H9 (cell line): ENCODE data around the gene RASSF5. TPM values are rescaled to one million over a fixed set of nuclear protein-coding genes. Genes with fewer than 3 reads are reported as not detected.

Experiments used
- DNase-seq: peaks from one replicate; pipeline ENCODE4 v3.0.0-alpha.2; 2017
- H2AFZ ChIP-seq: one replicate; pipeline ENCODE4 v1.6.1; 2013; ENCODE audit warnings: mild to moderate bottlenecking, low read length, control low read depth, moderate library complexity
- H2AK5ac ChIP-seq: 2 replicates; pipeline ENCODE4 v1.6.1; 2013; ENCODE audit warnings: low read length, control low read depth, mixed read lengths; ENCODE audit not compliant: insufficient read length
- H2BK120ac ChIP-seq: one replicate; pipeline ENCODE4 v1.6.1; 2013; ENCODE audit warnings: low read depth, mild to moderate bottlenecking, low read length, control low read depth, inconsistent platforms; ENCODE audit not compliant: poor library complexity, severe bottlenecking
- H2BK12ac ChIP-seq: 2 replicates; pipeline ENCODE4 v1.6.1; 2013; ENCODE audit warnings: low read length, control low read depth, mixed read lengths, low read depth; ENCODE audit not compliant: insufficient read length
- H2BK15ac ChIP-seq: 2 replicates; pipeline ENCODE4 v1.6.1; 2013; ENCODE audit warnings: low read depth, low read length, control low read depth
- H2BK20ac ChIP-seq: one replicate; pipeline ENCODE4 v1.6.1; 2013; ENCODE audit warnings: low read depth, mild to moderate bottlenecking, low read length, control low read depth, inconsistent platforms; ENCODE audit not compliant: poor library complexity, severe bottlenecking
- H2BK5ac ChIP-seq: 2 replicates; pipeline ENCODE4 v1.6.1; 2013; ENCODE audit warnings: low read length, control low read depth, mixed read lengths; ENCODE audit not compliant: insufficient read length
- H3K14ac ChIP-seq: 2 replicates; pipeline ENCODE4 v1.6.1; 2013; ENCODE audit warnings: low read length, control low read depth; ENCODE audit not compliant: insufficient read depth
- H3K18ac ChIP-seq: 2 replicates; pipeline ENCODE4 v1.6.1; 2013; ENCODE audit warnings: low read depth, mild to moderate bottlenecking, mixed read lengths, low read length, control low read depth; ENCODE audit not compliant: insufficient read length
- H3K23ac ChIP-seq: 2 replicates; pipeline ENCODE4 v1.6.1; 2013; ENCODE audit warnings: low read length, control low read depth, mixed read lengths, low read depth; ENCODE audit not compliant: insufficient read length
- H3K23me2 ChIP-seq: 2 replicates; pipeline ENCODE4 v1.6.1; 2013; ENCODE audit warnings: low read depth, mild to moderate bottlenecking, mixed read lengths, low read length, control low read depth; ENCODE audit not compliant: insufficient read length, poor library complexity, severe bottlenecking
- H3K27ac ChIP-seq: 2 replicates; pipeline ENCODE4 v1.5.1; 2013; ENCODE audit warnings: low read length, control low read depth, mixed read lengths, low read depth; ENCODE audit not compliant: insufficient read length
- H3K27me3 ChIP-seq: 2 replicates; pipeline ENCODE4 v1.6.1; 2013; ENCODE audit warnings: low read length, control low read depth, inconsistent platforms; ENCODE audit not compliant: insufficient read depth
- H3K4ac ChIP-seq: 2 replicates; pipeline ENCODE4 v1.6.1; 2013; ENCODE audit warnings: low read depth, mild to moderate bottlenecking, control low read depth, inconsistent platforms, low read length, moderate library complexity
- H3K4me1 ChIP-seq: 2 replicates; pipeline ENCODE4 v1.6.1; 2013; ENCODE audit warnings: low read length, control low read depth, inconsistent platforms; ENCODE audit not compliant: insufficient read depth
- H3K4me2 ChIP-seq: 2 replicates; pipeline ENCODE4 v1.6.1; 2013; ENCODE audit warnings: low read length, control low read depth, mixed read lengths; ENCODE audit not compliant: insufficient read length, insufficient read depth
- H3K56ac ChIP-seq: 2 replicates; pipeline ENCODE4 v1.6.1; 2013; ENCODE audit warnings: low read depth, mild to moderate bottlenecking, mixed read lengths, low read length, control low read depth; ENCODE audit not compliant: insufficient read length
- H3K79me1 ChIP-seq: 2 replicates; pipeline ENCODE4 v1.6.1; 2013; ENCODE audit warnings: low read depth, mild to moderate bottlenecking, moderate library complexity, low read length, control low read depth, inconsistent platforms; ENCODE audit not compliant: insufficient read depth, poor library complexity, severe bottlenecking
- H3K79me2 ChIP-seq: 2 replicates; pipeline ENCODE4 v1.6.1; 2013; ENCODE audit warnings: low read length, control low read depth, inconsistent platforms; ENCODE audit not compliant: insufficient read depth
- H3K9ac ChIP-seq: 2 replicates; pipeline ENCODE4 v1.6.1; 2013; ENCODE audit warnings: low read length, control low read depth, mixed read lengths; ENCODE audit not compliant: insufficient read length; ENCODE audit errors: extremely low read depth
- H3K9me3 ChIP-seq: one replicate; pipeline ENCODE4 v1.6.1; 2013; ENCODE audit warnings: low read depth, low read length, inconsistent platforms; ENCODE audit not compliant: control insufficient read depth
- H3T11ph ChIP-seq: one replicate; pipeline ENCODE4 v1.6.1; 2013; ENCODE audit warnings: mild to moderate bottlenecking, low read length, control low read depth, inconsistent platforms
- H4K20me1 ChIP-seq: one replicate; pipeline ENCODE4 v1.6.1; 2013; ENCODE audit not compliant: control insufficient read depth, insufficient read length, insufficient read depth
- H4K5ac ChIP-seq: 2 replicates; pipeline ENCODE4 v1.6.1; 2013; ENCODE audit warnings: low read depth, mild to moderate bottlenecking, mixed read lengths, low read length, control low read depth; ENCODE audit not compliant: insufficient read length
- H4K8ac ChIP-seq: replicated peaks from 2 replicates; pipeline ENCODE4 v1.6.1; 2013; ENCODE audit warnings: low read length, control low read depth, mixed read lengths, low read depth; ENCODE audit not compliant: insufficient read length
- H4K91ac ChIP-seq: 2 replicates; pipeline ENCODE4 v1.6.1; 2013; ENCODE audit warnings: low read depth, mild to moderate bottlenecking, moderate library complexity, mixed read lengths, low read length, control low read depth; ENCODE audit not compliant: insufficient read length
- H3K27ac Mint-ChIP-seq, 3 experiments: 2 replicates in 2 of 3; 3 replicates in 1 of 3; pipeline ENCODE4 v1.8.0; 2020 to 2021; ENCODE audit warnings: mixed read lengths in 3 of 3, mild to moderate bottlenecking in 1 of 3, moderate library complexity in 1 of 3
- H3K27me3 Mint-ChIP-seq: 2 replicates; pipeline ENCODE4 v1.8.0; 2021; ENCODE audit warnings: low read depth, mild to moderate bottlenecking, moderate library complexity, mixed read lengths
- H3K36me3 Mint-ChIP-seq, 3 experiments: 2 replicates in 2 of 3; 3 replicates in 1 of 3; pipeline ENCODE4 v1.8.0; 2020 to 2021; ENCODE audit warnings: low read depth in 3 of 3, mixed read lengths in 3 of 3; ENCODE audit not compliant: insufficient read depth in 1 of 3
- H3K4me1 Mint-ChIP-seq, 2 experiments: 2 replicates each; pipeline ENCODE4 v1.8.0; 2020; ENCODE audit warnings: mixed read lengths in 2 of 2
- H3K4me3 Mint-ChIP-seq, 2 experiments: 2 replicates in 1 of 2; 3 replicates in 1 of 2; pipeline ENCODE4 v1.8.0; 2020 to 2021; ENCODE audit warnings: mild to moderate bottlenecking in 2 of 2, mixed read lengths in 2 of 2, moderate library complexity in 1 of 2
- H3K9me3 Mint-ChIP-seq, 2 experiments: 2 replicates in 1 of 2; 3 replicates in 1 of 2; pipeline ENCODE4 v1.8.0; 2020; ENCODE audit warnings: mild to moderate bottlenecking in 2 of 2, mixed read lengths in 2 of 2, moderate library complexity in 1 of 2
- WGBS: extraction: QIAGEN DNeasy Blood & Tissue Kit; methylation state at CpG from one replicate; pipeline ENCODE4 v1.1.7; 2013; ENCODE audit warnings: missing lambda C conversion rate, low lambda C conversion rate, mixed read lengths; ENCODE audit not compliant: insufficient read length; ENCODE audit errors: extremely low coverage; 5-methylcytosine and 5-hydroxymethylcytosine counted together
- total RNA-seq: library from RNA; stranded (reverse); gene quantifications from 2 replicates; pipeline ENCODE4 v1.2.1, GENCODE V29; 2021
- TF ChIP-seq, protein P1 (sequence below): fragments of 200-600 bp; sonication (generic); conservative IDR thresholded peaks from 3 replicates; pipeline ENCODE4 v1.8.0; 2021; ENCODE audit warnings: antibody characterized with exemption, mild to moderate bottlenecking

Gene RASSF5
- total RNA-seq, 1 experiment from 2014 or later = 0.50 TPM

DNA sequence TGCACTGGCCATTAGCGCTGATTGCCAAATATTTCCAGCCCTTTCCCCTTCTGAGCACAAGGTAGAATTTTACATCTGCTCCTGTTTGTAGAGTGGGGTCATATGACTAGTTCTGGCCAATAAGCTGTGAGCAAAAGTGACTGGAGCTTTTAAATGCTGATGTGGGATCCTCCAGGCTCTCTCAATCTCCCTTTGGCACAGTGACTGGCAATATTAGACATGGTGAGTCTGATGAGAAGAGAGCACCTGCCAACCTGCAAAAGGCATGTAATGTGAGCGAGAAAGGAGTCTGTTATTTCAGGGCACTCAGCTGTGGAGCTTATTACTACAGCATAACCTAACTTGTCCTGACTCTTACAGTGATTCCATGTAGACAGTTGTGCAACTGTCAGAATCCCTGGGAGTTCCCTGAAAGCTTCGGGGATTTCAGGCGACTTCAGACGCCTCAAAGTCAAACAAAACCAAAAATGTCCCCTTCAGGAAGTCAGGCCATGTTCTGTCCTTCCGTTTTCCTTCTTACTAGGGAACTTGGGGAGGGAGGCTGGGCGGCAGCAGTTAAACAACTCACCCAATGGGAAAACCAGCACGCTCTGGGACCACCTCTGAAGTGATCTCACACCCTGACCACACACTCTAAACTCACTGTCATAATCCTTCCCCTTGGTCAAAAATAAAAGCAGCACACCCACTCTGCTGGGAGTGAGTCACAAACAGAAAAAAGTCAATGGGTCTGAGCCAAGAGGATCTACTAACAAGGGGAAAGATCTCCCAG, 3.6 kb upstream of the RASSF5 start:
- no peaks in the 10 kb centered on the region; a peak in 1 of 5 replicates for H3K9me3 Mint-ChIP-seq
- H3K79me2 ChIP-seq = no peaks in the 10 kb centered on the region
- no peak overlapping the region for H4K5ac ChIP-seq
- H2BK15ac ChIP-seq = no peak overlapping the region
- H3K27ac Mint-ChIP-seq = no peak overlapping the region
- no peak overlapping the region for H2BK120ac ChIP-seq
- H3K4me2 ChIP-seq = no peak overlapping the region
- H3K4me3 Mint-ChIP-seq = no peak overlapping the region
- TF ChIP-seq, protein P1, sequence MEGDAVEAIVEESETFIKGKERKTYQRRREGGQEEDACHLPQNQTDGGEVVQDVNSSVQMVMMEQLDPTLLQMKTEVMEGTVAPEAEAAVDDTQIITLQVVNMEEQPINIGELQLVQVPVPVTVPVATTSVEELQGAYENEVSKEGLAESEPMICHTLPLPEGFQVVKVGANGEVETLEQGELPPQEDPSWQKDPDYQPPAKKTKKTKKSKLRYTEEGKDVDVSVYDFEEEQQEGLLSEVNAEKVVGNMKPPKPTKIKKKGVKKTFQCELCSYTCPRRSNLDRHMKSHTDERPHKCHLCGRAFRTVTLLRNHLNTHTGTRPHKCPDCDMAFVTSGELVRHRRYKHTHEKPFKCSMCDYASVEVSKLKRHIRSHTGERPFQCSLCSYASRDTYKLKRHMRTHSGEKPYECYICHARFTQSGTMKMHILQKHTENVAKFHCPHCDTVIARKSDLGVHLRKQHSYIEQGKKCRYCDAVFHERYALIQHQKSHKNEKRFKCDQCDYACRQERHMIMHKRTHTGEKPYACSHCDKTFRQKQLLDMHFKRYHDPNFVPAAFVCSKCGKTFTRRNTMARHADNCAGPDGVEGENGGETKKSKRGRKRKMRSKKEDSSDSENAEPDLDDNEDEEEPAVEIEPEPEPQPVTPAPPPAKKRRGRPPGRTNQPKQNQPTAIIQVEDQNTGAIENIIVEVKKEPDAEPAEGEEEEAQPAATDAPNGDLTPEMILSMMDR = no peak
- H4K8ac ChIP-seq = no peak overlapping the region
- no peak overlapping the region for H3K9ac ChIP-seq
- no peak overlapping the region for H3K4ac ChIP-seq
- H3K27me3 ChIP-seq = peaks cover 15% of the 10 kb centered on the region
- no peak overlapping the region for H4K91ac ChIP-seq
- H3K56ac ChIP-seq = no peak overlapping the region
- H3K9me3 ChIP-seq = no peaks in the 10 kb centered on the region
- DNase-seq = no peak
- no peaks in the 10 kb centered on the region; a peak in 1 of 7 replicates for H3K36me3 Mint-ChIP-seq
- H2AK5ac ChIP-seq = no peak overlapping the region
- H2AFZ ChIP-seq = no peak overlapping the region
- no peak overlapping the region for H3K14ac ChIP-seq
- no peaks in the 10 kb centered on the region; the same call in 1 of the 2 replicates for H3K4me1 ChIP-seq
- H3K79me1 ChIP-seq = no peaks in the 10 kb centered on the region
- H2BK5ac ChIP-seq = no peak overlapping the region
- whole genome bisulfite sequencing = no CpG with 5 or more reads among the region's 8 CpGs
- H3K27ac ChIP-seq = no peak overlapping the region
- H3K23me2 ChIP-seq = peaks cover 9% of the 10 kb centered on the region
- no peak overlapping the region for H2BK20ac ChIP-seq
- H3K23ac ChIP-seq = no peak overlapping the region
- no peak overlapping the region for H2BK12ac ChIP-seq
- H3T11ph ChIP-seq = no peak overlapping the region
- H3K18ac ChIP-seq = no peak overlapping the region
- H4K20me1 ChIP-seq = no peaks in the 10 kb centered on the region
- peaks cover 12 to 21% of the 10 kb centered on the region in 2 experiments for H3K4me1 Mint-ChIP-seq
- H3K27me3 Mint-ChIP-seq = peaks cover 74% of the 10 kb centered on the region
